GM12878 (cell line): Measurements from ENCODE around the gene ABL2. TPM values are rescaled to one million over a fixed set of nuclear protein-coding genes. Genes with fewer than 3 reads are reported as not detected.
"Not testable (repeated sequence)": the region's sequence is repeated elsewhere in the genome, so short reads cannot be mapped to it uniquely, and the experiment has no call there.

Experiments
- ATAC-seq: fragments of 200-7000 bp; cut with Tn5 transposase; 3 replicates; pipeline ENCODE4 v1.9.1; 2020; ENCODE audit warnings: mild to moderate bottlenecking, moderate library complexity
- BruUV-seq: library from RNA; stranded (reverse); fragments of 400-500 nt; replicated peaks from 2 replicates; lab custom pipeline; 2021; lab: Mats Ljungman, UMichigan
- CTCF ChIA-PET: fragments of 300-600 bp; sonication (Branson Sonifier 250); formaldehyde crosslinking; extraction: SDS; loops from one replicate; lab custom pipeline; 2021; ENCODE audit warnings: inconsistent platforms; lab: Yijun Ruan, JAX
- POLR2A ChIA-PET: fragments of 350-600 bp; formaldehyde crosslinking; extraction: SDS; loops from one replicate; lab custom pipeline; 2021; ENCODE audit warnings: inconsistent platforms; lab: Charles Lee
- RAD21 ChIA-PET: fragments of 300-600 bp; sonication (Branson Sonifier 250); formaldehyde crosslinking; loops from one replicate; lab custom pipeline; 2023; ENCODE audit warnings: antibody characterized with exemption; ENCODE audit not compliant: unreplicated experiment; lab: Charles Lee
- SMC1A ChIA-PET: fragments of 300-600 bp; sonication (Branson Sonifier 250); formaldehyde crosslinking; loops from one replicate; lab custom pipeline; 2023; ENCODE audit not compliant: unreplicated experiment, uncharacterized antibody; lab: Charles Lee
- DNase-seq: peaks from one replicate; pipeline ENCODE4 v3.0.0-alpha.2; 2011; ENCODE audit warnings: low read depth, low spot score
- FAIRE-seq: peaks from 3 replicates; lab custom pipeline; 2011; peaks lifted over from hg19 to GRCh38; lab: Jason Lieb, UNC
- H2AFZ ChIP-seq: 2 replicates; pipeline ENCODE4 v1.6.0; 2011; ENCODE audit warnings: low read depth, low read length, control low read depth; ENCODE audit not compliant: control insufficient read depth
- H3K27ac ChIP-seq: 2 replicates; pipeline ENCODE4 v1.5.1; 2011; ENCODE audit warnings: control low read depth; ENCODE audit not compliant: control insufficient read depth, insufficient read depth
- H3K27me3 ChIP-seq, 2 experiments: replicated peaks in 1 of 2; 2 replicates each; pipeline versions ENCODE4 v1.6.0 to v1.6.1; 2011; ENCODE audit warnings: low read length in 1 of 2; ENCODE audit not compliant: control insufficient read depth in 2 of 2, insufficient read depth in 2 of 2
- H3K36me3 ChIP-seq, 2 experiments: 2 replicates each; pipeline ENCODE4 v1.5.1; 2011; ENCODE audit warnings: low read length in 1 of 2; ENCODE audit not compliant: control insufficient read depth in 2 of 2, insufficient read depth in 2 of 2
- H3K4me1 ChIP-seq: 2 replicates; pipeline ENCODE4 v1.6.1; 2011; ENCODE audit warnings: mild to moderate bottlenecking, low read length, moderate library complexity, mixed read lengths; ENCODE audit not compliant: control insufficient read depth, insufficient read depth
- H3K4me2 ChIP-seq: 2 replicates; pipeline ENCODE4 v1.6.0; 2011; ENCODE audit warnings: control low read depth; ENCODE audit not compliant: control insufficient read depth, insufficient read depth
- H3K4me3 ChIP-seq: fragments of 200-600 bp; sonication (generic); 2 replicates; pipeline ENCODE4 v1.5.1; 2016
- H3K79me2 ChIP-seq: 2 replicates; pipeline ENCODE4 v1.6.0; 2011; ENCODE audit warnings: low read length; ENCODE audit not compliant: control insufficient read depth, insufficient read depth
- H3K9ac ChIP-seq: 2 replicates; pipeline ENCODE4 v1.8.0; 2011; ENCODE audit warnings: low read length, control low read depth, mixed read lengths; ENCODE audit not compliant: control insufficient read depth, insufficient read depth
- H3K9me3 ChIP-seq: replicated peaks from 3 replicates; pipeline ENCODE4 v1.5.1; 2011; ENCODE audit warnings: mild to moderate bottlenecking, low read length; ENCODE audit not compliant: control insufficient read depth, insufficient read depth
- H4K20me1 ChIP-seq: 2 replicates; pipeline ENCODE4 v1.6.0; 2011; ENCODE audit not compliant: control insufficient read depth, insufficient read depth
- MYC ChIP-seq: IDR thresholded peaks from 2 replicates; pipeline ENCODE4 v1.6.1; 2011; ENCODE audit warnings: mild to moderate bottlenecking, low read length, moderate library complexity, inconsistent platforms; ENCODE audit not compliant: insufficient read depth, insufficient replicate concordance, insufficient read length, severe bottlenecking
- RB1 ChIP-seq: fragments of 450-650 bp; formaldehyde crosslinking; IDR thresholded peaks from 2 replicates; pipeline ENCODE4 v1.6.1; 2017; ENCODE audit warnings: mild to moderate bottlenecking, borderline replicate concordance
- WGBS: methylation state at CpG from one replicate; pipeline ENCODE4 v1.1.6; 2016; ENCODE audit warnings: low lambda C conversion rate; ENCODE audit not compliant: insufficient replicate concordance, insufficient coverage; ENCODE audit errors: missing lambda C conversion rate; 5-methylcytosine and 5-hydroxymethylcytosine counted together
- in situ Hi-C: fragments of 300-500 bp; cut with MboI; formaldehyde crosslinking; loops from 9 replicates; pipeline ENCODE4 v1.14.3; 2018; ENCODE audit warnings: mixed read lengths
- intact Hi-C: fragments of 100-400 bp; cut with micrococcal nuclease; formaldehyde crosslinking; loops from one replicate; pipeline ENCODE4 v1.14.2; 2022; ENCODE audit not compliant: unreplicated experiment
- polyA plus RNA-seq, 11 experiments: library from polyadenylated mRNA; depleted of rRNA in 4 of 11; unstranded in 6 of 11; stranded (reverse) in 5 of 11; fragments of >200 nt; fragmentation: Nextera tagmentation in 4 of 11; fragmentation: Illumina TruSeq in 1 of 11; extraction: Ambion mirVana in 4 of 11; extraction: Trizol in 1 of 11; gene quantifications; 1 replicate in 1 of 11; 2 replicates in 10 of 11; pipeline versions ENCODE4 v1.2.1 to v1.2.3, GENCODE V29; 2011 to 2016; ENCODE audit warnings: inconsistent platforms in 2 of 11, missing spikeins in 2 of 11, low read depth in 1 of 11
- total RNA-seq, 4 experiments: library from RNA; depleted of rRNA in 3 of 4; stranded (reverse); fragments of >200 nt in 3 of 4; fragmentation: Illumina TruSeq in 1 of 4; extraction: Trizol in 1 of 4; gene quantifications; 2 replicates each; pipeline versions ENCODE4 v1.2.1 to v1.2.3, GENCODE V29; 2013 to 2021

ABL2 gene
- total and polyA plus RNA-seq, 10 of the 15 experiments (the other 5 are each of a cell fraction or from before 2014, with no cell fraction given) = 0.57 to 9.4 (median 3.6) TPM

GRCh38 chr1:179141592-179142251 lies 87.8 kb downstream of the ABL2 start:
- 66% methylated on average over 4 of the region's 4 CpGs for WGBS
- H3K4me1 ChIP-seq = no peaks in the 10 kb centered on the region; the same call in 1 of the 2 replicates
- TF ChIP-seq MYC (no peak), RB1 (no peak)
- H2AFZ ChIP-seq = no peak overlapping the region
- H3K9ac ChIP-seq = no peak overlapping the region
- no peaks in the 10 kb centered on the region for H3K27me3 ChIP-seq
- no peaks in the 10 kb centered on the region; a peak in 1 of 4 replicates for H3K36me3 ChIP-seq
- H3K4me3 ChIP-seq = no peak overlapping the region
- BruUV-seq = no TSS peak
- no peaks in the 10 kb centered on the region for H3K79me2 ChIP-seq
- ATAC-seq (peak; percentile 49; the same call in 2 of the 3 replicates), FAIRE-seq (no peak), DNase-seq (no peak)
- ChIA-PET CTCF (interaction anchor here (0.5 to 1.7 kb wide), 4 partner anchors 10 to 25 kb away, joined by 4 to 9 read pairs (median 4); no protein-coding TSS in a partner anchor), SMC1A (interaction anchor here (1.0 to 1.8 kb wide), 4 partner anchors 10 to 54 kb away, joined by 3 to 6 read pairs (median 4); no protein-coding TSS in a partner anchor), POLR2A (interaction anchor here (1.1 kb wide), 1 partner anchor 12 kb away, joined by 3 read pairs; no protein-coding TSS in a partner anchor), RAD21 (interaction anchor here (0.5 to 1.2 kb wide), 2 partner anchors 11 to 108 kb away, joined by 4 to 5 read pairs; no protein-coding TSS in a partner anchor)
- H3K27ac ChIP-seq = no peak overlapping the region
- H3K4me2 ChIP-seq = no peak overlapping the region
- H3K9me3 ChIP-seq = no peaks in the 10 kb centered on the region
- no peaks in the 10 kb centered on the region for H4K20me1 ChIP-seq
- intact Hi-C loops = no loop called here
- in situ Hi-C loops = no loop called here

GRCh38 chr1:179138755-179139154 lies 90.7 kb downstream of the ABL2 start:
- H3K4me1 ChIP-seq, H3K9me3 ChIP-seq, in situ Hi-C loops, FAIRE-seq, H4K20me1 ChIP-seq, RAD21 ChIA-PET, DNase-seq, H3K36me3 ChIP-seq, POLR2A ChIA-PET, H3K4me2 ChIP-seq, H2AFZ ChIP-seq, intact Hi-C loops, SMC1A ChIA-PET, H3K4me3 ChIP-seq, ATAC-seq, H3K79me2 ChIP-seq, H3K27ac ChIP-seq, H3K9ac ChIP-seq, BruUV-seq, H3K27me3 ChIP-seq: not testable (repeated sequence)
- CTCF ChIA-PET = interaction anchor here (0.8 kb wide), 1 partner anchor 16 kb away, joined by 3 read pairs; no protein-coding TSS in a partner anchor
- 95% methylated on average over 13 of the region's 21 CpGs for WGBS
